GOT3 (cell line): ENCODE results near the gene ADGRV1.

Experiments
- DNase-seq: peaks from one replicate; lab custom pipeline; 2025; ENCODE audit warnings: mixed read lengths; lab: John Stamatoyannopoulos, UW

The ADGRV1 gene

GRCh38 chr5:91166059-91166807 is 607.6 kb downstream of the ADGRV1 start:
- DNase-seq, result no peak

DNA sequence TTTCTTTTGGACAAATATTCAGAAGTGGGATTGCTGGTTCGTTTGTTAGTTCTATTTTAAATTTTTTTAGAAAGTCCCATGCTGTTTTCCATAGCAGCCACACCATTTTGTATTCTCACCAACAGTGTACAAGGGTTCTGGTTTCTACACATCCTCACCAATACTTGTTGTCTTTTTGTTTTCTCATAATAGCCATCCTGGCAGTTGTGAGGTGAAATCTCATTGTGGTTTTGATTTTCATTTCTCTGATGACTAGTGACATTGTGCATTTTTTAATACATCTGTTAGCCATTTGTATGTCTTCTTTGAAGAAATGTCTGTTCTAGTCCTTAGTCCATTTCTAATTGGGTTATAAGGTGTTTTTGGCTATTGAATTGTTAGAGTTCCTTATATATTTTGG is 610.3 kb downstream of the ADGRV1 start:
- no peak for DNase-seq

- DNase-seq, result no peak
Observed at GRCh38 chr5:91170266-91170665, 611.7 kb downstream of the ADGRV1 start.

GRCh38 chr5:91171322-91171721 is 612.7 kb downstream of the ADGRV1 start:
- DNase-seq, result no peak

DNA sequence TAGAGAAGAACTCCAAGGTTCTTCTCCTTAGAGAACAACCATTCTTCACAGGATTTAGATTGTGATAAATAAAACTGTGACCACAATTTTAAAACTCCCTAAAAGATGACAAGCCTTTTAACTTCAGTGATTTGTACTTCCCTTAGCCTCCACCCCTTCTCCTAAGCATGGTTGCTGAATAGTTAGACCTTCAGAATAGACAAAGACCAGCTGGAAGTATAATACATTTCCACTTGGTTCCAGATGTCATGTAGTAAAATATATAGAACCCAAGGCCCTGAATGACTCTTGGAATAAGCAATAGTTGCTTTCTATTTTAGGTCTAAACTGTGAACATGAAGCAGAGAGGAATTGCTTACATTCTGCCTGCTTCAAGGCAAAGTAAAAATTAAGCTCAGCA is 615.8 kb downstream of the ADGRV1 start:
- no peak for DNase-seq

DNA sequence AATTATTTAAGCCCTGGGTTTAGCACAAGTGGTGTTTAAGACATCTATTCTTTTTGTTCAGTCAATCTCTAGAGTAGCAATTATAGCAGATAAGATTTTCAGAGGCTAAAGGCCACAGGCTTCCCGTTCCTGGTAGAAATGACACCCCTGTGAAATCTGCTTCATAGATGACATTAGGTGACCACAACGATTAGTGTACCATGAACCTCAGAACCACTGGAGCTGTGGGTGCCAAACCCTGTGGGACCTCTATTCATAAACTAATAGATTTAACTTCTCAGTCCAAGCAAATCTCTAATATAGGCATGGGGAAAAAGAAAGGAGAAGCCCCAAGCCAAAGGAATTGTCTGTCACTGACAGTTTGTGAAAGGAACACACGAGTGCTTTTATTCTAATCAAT is 617.1 kb downstream of the ADGRV1 start:
- no peak for DNase-seq

GRCh38 chr5:91176288-91177016 is 617.9 kb downstream of the ADGRV1 start:
- no peak for DNase-seq

DNA sequence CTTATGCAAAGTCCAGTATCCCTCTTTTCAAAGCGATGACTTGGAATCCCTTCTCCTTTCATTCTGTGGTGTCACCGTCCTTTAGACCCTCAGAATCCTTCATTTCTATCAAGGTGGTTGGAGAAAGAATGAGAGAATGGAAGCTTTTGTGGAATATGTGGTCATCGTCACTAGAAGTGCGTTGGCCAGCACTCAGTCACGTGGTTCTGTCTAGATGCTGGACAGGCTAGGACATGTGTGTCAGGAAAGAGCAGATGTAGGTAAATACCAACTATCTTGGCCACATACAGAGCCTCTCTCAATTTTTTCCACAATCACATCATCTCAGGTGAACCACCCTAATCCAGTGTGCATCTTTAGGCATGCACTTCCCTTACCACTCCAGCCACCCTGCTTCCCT is 618.5 kb downstream of the ADGRV1 start:
- DNase-seq, result no peak

GRCh38 chr5:91177639-91178038 is 619.0 kb downstream of the ADGRV1 start:
- DNase-seq, result no peak

DNA sequence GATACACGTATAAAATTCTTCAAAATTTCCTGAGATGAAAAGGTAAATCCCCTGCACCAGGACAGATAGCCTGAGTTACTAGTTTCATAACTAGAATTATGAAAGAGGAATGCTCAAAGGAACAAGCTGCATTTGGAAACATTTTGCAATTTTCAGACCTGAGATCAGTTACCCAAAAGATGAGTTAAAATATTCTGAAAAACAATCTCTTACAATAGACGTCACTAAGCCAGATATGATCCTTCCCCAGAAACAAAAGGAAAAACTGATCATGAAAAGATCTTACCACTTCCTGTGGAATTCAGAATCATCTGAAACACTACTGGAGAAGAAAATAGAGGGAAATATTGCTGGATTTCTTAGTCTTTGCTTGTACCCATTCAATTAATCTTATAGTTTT is 619.9 kb downstream of the ADGRV1 start:
- no peak for DNase-seq

DNA sequence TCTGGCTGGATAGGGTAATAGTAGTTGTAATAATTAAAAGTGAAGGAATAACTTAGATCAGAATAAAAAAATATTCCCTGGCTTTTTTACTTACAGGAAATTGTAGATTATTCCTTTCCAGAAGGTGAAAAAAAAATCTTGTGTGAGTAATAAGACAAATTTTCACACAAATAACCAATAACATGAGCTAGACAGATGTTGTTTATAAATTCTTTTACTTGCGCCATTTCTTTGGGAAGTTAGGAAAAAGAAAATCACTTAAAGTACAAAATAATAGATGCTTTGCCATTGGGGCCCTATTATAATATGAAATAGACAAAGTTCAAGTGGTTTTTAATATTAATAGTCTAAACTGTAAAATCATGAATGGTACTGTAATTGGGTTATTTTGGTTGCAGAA is 620.4 kb downstream of the ADGRV1 start:
- DNase-seq, result no peak

GRCh38 chr5:91180506-91180905 is 621.9 kb downstream of the ADGRV1 start:
- DNase-seq, result no peak

GRCh38 chr5:91182763-91183162 is 624.2 kb downstream of the ADGRV1 start:
- peak; percentile 1 for DNase-seq

DNA sequence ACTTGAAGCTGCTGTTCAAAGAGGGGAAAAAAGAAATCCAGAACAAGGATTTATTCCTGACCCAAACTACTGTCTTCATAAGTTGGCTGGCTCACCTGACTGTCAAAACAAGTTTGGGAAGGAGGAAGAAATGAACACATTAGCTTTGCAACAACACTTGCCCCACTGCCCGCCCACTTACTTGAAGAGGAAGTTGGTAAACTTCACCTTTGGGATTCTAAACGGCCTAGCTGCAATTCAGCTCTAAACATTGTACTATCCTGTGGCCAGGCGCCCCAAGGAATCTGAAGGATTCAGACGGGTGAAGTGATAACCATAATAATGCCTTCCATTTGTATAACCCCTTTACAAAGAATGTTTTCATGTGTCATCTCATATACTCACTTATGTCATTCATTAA is 625.1 kb downstream of the ADGRV1 start:
- no peak for DNase-seq

DNA sequence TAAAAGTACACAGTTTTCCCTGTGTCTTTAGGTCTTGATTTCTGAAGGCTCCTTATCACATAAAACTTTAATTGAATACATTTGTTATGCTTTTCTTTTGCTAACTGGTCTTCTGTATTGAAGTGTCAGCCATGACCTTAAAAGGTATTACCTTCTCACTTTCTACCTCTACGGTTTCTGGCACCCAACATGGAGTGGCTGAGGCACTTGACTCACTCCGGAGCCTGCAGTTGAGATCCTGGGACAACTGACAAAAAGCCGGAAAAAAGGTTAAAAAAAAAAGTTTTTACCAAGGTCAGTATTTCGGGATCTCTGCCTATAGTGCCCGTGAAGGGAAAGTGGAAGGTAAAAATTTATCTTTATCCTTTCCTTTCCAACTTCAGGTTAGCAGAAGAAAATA is 627.5 kb downstream of the ADGRV1 start:
- DNase-seq, result no peak

- DNase-seq, result no peak
Observed at GRCh38 chr5:91187032-91187431, 628.4 kb downstream of the ADGRV1 start.

GRCh38 chr5:91188755-91189154 is 630.2 kb downstream of the ADGRV1 start:
- no peak for DNase-seq

- DNase-seq, result peak; percentile 32
Observed at GRCh38 chr5:91189480-91190313, 631.1 kb downstream of the ADGRV1 start.

GRCh38 chr5:91190314-91190690 is 631.7 kb downstream of the ADGRV1 start:
- no peak for DNase-seq

GRCh38 chr5:91194824-91195381 is 636.3 kb downstream of the ADGRV1 start:
- DNase-seq, result no peak

DNA sequence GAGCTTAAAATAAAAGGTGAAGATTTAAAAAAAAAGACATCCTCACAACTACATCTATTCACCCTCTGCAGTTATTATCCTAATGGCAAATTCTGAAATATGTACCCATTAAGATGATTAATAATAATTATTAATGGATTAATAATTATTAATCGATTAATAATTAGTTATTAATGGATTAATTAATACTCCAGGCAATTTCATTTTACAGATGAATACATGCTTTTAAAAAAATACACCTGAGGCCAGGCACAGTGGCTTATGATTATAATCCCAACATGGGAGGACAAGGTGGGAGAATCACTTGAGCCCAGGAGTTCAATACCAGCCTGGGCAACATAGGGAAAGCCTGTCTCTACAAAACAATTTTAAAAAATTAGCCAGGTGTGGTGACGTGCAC is 642.1 kb downstream of the ADGRV1 start:
- DNase-seq, result no peak

- no peak for DNase-seq
Observed at GRCh38 chr5:91206103-91206502, 647.5 kb downstream of the ADGRV1 start.
